Activated CD8-positive, alpha-beta memory T cell treated with anti-CD3 and anti-CD28 coated beads for 4 hours (primary cell): ENCODE data around the gene PIWIL4.

Experiments used
- DNase-seq, 2 donors: peaks; one replicate each; pipeline ENCODE4 v3.0.0-alpha.2; 2020; ENCODE audit warnings: low read depth in 2 of 2

PIWIL4 gene

GRCh38 chr11:94662846-94663390 is 95.8 kb downstream of the PIWIL4 start:
- DNase-seq = no peak

GRCh38 chr11:94664346-94664745 is 97.2 kb downstream of the PIWIL4 start:
- DNase-seq = no peak

GRCh38 chr11:94665116-94665659 is 98.0 kb downstream of the PIWIL4 start:
- DNase-seq = no peak

- DNase-seq = no peak
These were observed 99.9 kb downstream of the PIWIL4 start for GRCh38 chr11:94666792-94667721.

- no peak for DNase-seq
These were observed 101.1 kb downstream of the PIWIL4 start for GRCh38 chr11:94668212-94668793.

- no peak for DNase-seq
These were observed 101.9 kb downstream of the PIWIL4 start for GRCh38 chr11:94669023-94669422.
